A673 (cell line): ENCODE data around the gene VWA8. TPM values are rescaled to one million over a fixed set of nuclear protein-coding genes. Genes with fewer than 3 reads are reported as not detected.
"Not testable (repeated sequence)": the region's sequence is repeated elsewhere in the genome, so short reads cannot be mapped to it uniquely, and the experiment has no call there.

Source experiments
- BruUV-seq: library from RNA; stranded (reverse); fragments of 400-500 nt; replicated peaks from 2 replicates; lab custom pipeline; 2021; lab: Mats Ljungman, UMichigan
- CTCF ChIA-PET: fragments of 300-600 bp; sonication (Branson Sonifier 250); formaldehyde crosslinking; loops from one replicate; lab custom pipeline; 2022; ENCODE audit warnings: antibody characterized with exemption; lab: Charles Lee
- POLR2A ChIA-PET: fragments of 300-600 bp; sonication (Branson Sonifier 250); formaldehyde crosslinking; loops from one replicate; lab custom pipeline; 2022; ENCODE audit warnings: antibody characterized with exemption; ENCODE audit not compliant: low non-redundant PET; lab: Charles Lee
- DNase-seq: peaks from one replicate; pipeline ENCODE4 v3.0.0-alpha.2; 2015; ENCODE audit warnings: low spot score
- H3K27ac ChIP-seq: fragments of 200-600 bp; sonication (generic); 2 replicates; pipeline ENCODE4 v1.5.1; 2016; ENCODE audit warnings: mixed run types, low read depth, mild to moderate bottlenecking, mixed read lengths, antibody characterized with exemption, low read length; ENCODE audit not compliant: poor library complexity, severe bottlenecking
- H3K27me3 ChIP-seq: fragments of 200-600 bp; sonication (generic); replicated peaks from 2 replicates; pipeline ENCODE4 v1.6.1; 2017; ENCODE audit warnings: mixed run types, low read depth, mild to moderate bottlenecking, mixed read lengths, antibody characterized with exemption, low read length; ENCODE audit not compliant: insufficient read depth, poor library complexity
- H3K36me3 ChIP-seq: fragments of 200-600 bp; sonication (generic); 2 replicates; pipeline ENCODE4 v1.6.1; 2016; ENCODE audit warnings: mixed run types, mild to moderate bottlenecking, mixed read lengths, antibody characterized with exemption, low read length; ENCODE audit not compliant: insufficient read depth, poor library complexity, severe bottlenecking
- H3K4me1 ChIP-seq: fragments of 200-600 bp; sonication (generic); 2 replicates; pipeline ENCODE4 v1.6.1; 2017; ENCODE audit warnings: mixed run types, mild to moderate bottlenecking, mixed read lengths, antibody characterized with exemption, low read length; ENCODE audit not compliant: insufficient read depth, poor library complexity, severe bottlenecking
- H3K4me3 ChIP-seq: fragments of 200-600 bp; sonication (generic); 2 replicates; pipeline ENCODE4 v1.5.1; 2016; ENCODE audit warnings: low read depth, mixed run types, mild to moderate bottlenecking, mixed read lengths, low read length; ENCODE audit not compliant: poor library complexity, severe bottlenecking
- H3K9me3 ChIP-seq: fragments of 200-600 bp; sonication (generic); 2 replicates; pipeline ENCODE4 v1.6.1; 2016; ENCODE audit warnings: mixed run types, low read depth, mild to moderate bottlenecking, mixed read lengths, antibody characterized with exemption, low read length; ENCODE audit not compliant: poor library complexity, severe bottlenecking
- EZH2 ChIP-seq: fragments of 200-600 bp; sonication (generic); IDR thresholded peaks from 2 replicates; pipeline ENCODE4 v1.6.1; 2017; ENCODE audit warnings: borderline replicate concordance, low read depth, mild to moderate bottlenecking, mixed read lengths, antibody characterized with exemption, low read length; ENCODE audit not compliant: poor library complexity, severe bottlenecking
- intact Hi-C: fragments of 100-400 bp; cut with micrococcal nuclease; formaldehyde crosslinking; loops from one replicate; pipeline ENCODE4 v1.10.0; 2022; ENCODE audit not compliant: unreplicated experiment
- total RNA-seq: library from RNA; stranded (reverse); gene quantifications from 2 replicates; pipeline ENCODE4 v1.2.3, GENCODE V29; 2021
- TF ChIP-seq, protein P1 (sequence below): fragments of 300-800, 200-600 bp; sonication (generic); conservative IDR thresholded peaks from 2 replicates; pipeline ENCODE4 v1.5.1; 2017; ENCODE audit warnings: low read depth, mild to moderate bottlenecking, antibody characterized with exemption, low read length, moderate library complexity, mixed read lengths

Gene VWA8
- total RNA-seq, 1 experiment from 2014 or later = 18.5 TPM

DNA sequence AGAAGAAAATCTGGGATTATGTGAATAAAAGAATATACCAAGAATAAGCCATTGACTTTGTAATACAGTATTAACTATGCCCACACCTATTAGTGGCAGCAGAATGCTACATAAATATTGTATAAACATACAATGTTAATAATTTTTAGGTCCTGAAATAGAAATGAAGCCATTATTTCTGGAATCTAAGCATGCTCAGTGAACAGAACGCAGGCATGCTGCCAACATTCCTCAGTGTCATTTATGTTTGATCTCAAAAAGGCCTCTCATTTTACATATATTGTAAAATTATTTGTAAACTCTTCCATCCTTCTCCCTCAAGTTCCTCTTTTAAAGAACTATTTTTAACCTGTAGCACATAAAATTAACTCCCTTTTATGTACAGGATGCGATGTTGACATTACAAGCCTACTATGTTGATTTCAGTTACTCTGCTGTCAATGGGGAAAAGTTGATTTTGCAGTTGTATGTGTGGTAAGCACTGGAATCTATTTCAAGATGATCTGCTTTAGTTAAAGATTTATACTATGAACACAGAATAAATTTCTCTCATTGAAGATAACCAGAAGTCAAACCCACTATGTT, 118.8 kb downstream of the VWA8 start:
- intact Hi-C loops = no loop called here
- no peaks in the 10 kb centered on the region for H3K27me3 ChIP-seq
- no peaks in the 10 kb centered on the region for H3K9me3 ChIP-seq
- no peaks in the 10 kb centered on the region for H3K4me1 ChIP-seq
- no peak overlapping the region for H3K27ac ChIP-seq
- DNase-seq = peak; percentile 28
- no peak overlapping the region for H3K4me3 ChIP-seq
- CTCF ChIA-PET = no interaction called here
- no TSS peak for BruUV-seq
- TF ChIP-seq EZH2 = no peak
- TF ChIP-seq, protein P1, sequence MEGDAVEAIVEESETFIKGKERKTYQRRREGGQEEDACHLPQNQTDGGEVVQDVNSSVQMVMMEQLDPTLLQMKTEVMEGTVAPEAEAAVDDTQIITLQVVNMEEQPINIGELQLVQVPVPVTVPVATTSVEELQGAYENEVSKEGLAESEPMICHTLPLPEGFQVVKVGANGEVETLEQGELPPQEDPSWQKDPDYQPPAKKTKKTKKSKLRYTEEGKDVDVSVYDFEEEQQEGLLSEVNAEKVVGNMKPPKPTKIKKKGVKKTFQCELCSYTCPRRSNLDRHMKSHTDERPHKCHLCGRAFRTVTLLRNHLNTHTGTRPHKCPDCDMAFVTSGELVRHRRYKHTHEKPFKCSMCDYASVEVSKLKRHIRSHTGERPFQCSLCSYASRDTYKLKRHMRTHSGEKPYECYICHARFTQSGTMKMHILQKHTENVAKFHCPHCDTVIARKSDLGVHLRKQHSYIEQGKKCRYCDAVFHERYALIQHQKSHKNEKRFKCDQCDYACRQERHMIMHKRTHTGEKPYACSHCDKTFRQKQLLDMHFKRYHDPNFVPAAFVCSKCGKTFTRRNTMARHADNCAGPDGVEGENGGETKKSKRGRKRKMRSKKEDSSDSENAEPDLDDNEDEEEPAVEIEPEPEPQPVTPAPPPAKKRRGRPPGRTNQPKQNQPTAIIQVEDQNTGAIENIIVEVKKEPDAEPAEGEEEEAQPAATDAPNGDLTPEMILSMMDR = no peak
- H3K36me3 ChIP-seq = no peaks in the 10 kb centered on the region
- POLR2A ChIA-PET = no interaction called here

DNA sequence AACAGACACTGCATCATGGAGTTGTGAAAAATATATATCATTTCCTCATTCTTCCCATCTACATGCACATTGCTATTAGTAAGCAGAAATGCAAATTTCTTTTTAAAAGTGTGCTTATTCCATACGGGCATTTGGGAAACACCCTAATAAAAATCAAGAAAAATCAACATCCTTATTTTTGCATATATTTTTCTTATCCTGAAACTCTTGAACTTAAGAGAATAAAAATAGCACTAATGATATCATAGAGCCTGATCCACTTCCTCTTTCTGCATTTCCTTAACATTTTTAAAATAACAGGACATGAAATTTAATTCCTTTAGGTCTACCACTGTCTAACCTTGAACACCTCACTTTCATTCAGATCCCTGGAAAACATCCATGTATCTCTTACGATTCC, 123.3 kb downstream of the VWA8 start:
- no peak for DNase-seq
- TF ChIP-seq, protein P1 = no peak
- no peak for TF ChIP-seq EZH2
- Histone ChIP-seq H3K27me3 (no peaks in the 10 kb centered on the region), H3K9me3 (no peaks in the 10 kb centered on the region), H3K4me3 (no peak overlapping the region), H3K27ac (no peak overlapping the region), H3K36me3 (no peaks in the 10 kb centered on the region), H3K4me1 (peaks cover 5% of the 10 kb centered on the region)
- BruUV-seq = no TSS peak
- CTCF ChIA-PET = no interaction called here
- POLR2A ChIA-PET = no interaction called here
- intact Hi-C loops = no loop called here

DNA sequence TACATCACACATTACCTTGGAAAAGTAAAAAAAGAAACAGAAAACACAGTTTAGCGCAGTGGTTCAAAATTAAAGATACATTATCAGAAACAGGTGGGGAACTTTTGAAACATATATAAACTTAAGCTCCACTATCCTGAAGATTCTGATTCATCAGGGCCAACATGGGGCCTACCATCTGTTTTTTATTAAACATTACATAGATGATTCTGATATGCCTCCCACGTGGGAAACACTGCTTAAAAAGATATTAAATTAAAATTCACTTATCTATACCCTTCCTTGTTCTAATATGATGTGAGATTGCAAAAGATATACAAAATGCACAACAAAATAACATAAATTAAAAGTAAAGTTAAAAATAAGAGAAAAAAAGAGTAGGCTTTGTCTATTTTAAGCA, 125.0 kb downstream of the VWA8 start:
- Histone ChIP-seq H3K9me3 (no peaks in the 10 kb centered on the region), H3K27ac (no peak overlapping the region), H3K36me3 (no peaks in the 10 kb centered on the region), H3K4me1 (peaks cover 5% of the 10 kb centered on the region), H3K27me3 (no peaks in the 10 kb centered on the region), H3K4me3 (no peak overlapping the region)
- intact Hi-C loops = no loop called here
- POLR2A ChIA-PET = no interaction called here
- CTCF ChIA-PET = no interaction called here
- no peak for TF ChIP-seq EZH2
- TF ChIP-seq, protein P1 = no peak
- no TSS peak for BruUV-seq
- peak; percentile 28 for DNase-seq

DNA sequence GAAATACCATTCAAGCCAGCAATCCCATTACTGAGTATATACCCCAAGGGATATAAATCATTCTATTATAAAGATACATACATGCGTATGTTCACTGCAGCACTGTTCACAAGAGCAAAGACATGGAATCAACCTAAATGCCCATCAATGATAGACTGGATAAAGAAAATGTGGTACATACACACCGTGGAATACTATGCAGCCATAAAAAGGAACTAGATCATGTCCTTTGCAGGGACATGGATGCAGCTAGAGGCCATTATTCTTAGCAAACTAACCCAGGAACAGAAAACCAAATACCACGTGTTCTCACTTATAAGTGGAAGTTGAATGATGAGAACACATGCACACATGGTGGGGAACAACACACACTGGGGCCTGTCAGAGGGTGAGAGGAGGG, 126.2 kb downstream of the VWA8 start:
- H3K27ac ChIP-seq, H3K36me3 ChIP-seq, H3K9me3 ChIP-seq, POLR2A ChIA-PET, BruUV-seq, intact Hi-C loops, CTCF ChIA-PET, H3K27me3 ChIP-seq, DNase-seq, H3K4me1 ChIP-seq, H3K4me3 ChIP-seq: not testable (repeated sequence)
